B cell (primary cell): ENCODE data around the gene SSBP2.

Experiments used
- EZH2 ChIP-seq: IDR thresholded peaks from 2 replicates; pipeline ENCODE4 v1.6.1; 2012; ENCODE audit warnings: borderline replicate concordance, low read depth, mild to moderate bottlenecking, moderate library complexity, low read length; ENCODE audit not compliant: insufficient read depth, poor library complexity, severe bottlenecking
- TF ChIP-seq, protein P1 (sequence below): fragments of 200-600 bp; IDR thresholded peaks from one replicate; pipeline ENCODE4 v1.8.0; 2022; ENCODE audit warnings: antibody characterized with exemption, mild to moderate bottlenecking

DNA sequence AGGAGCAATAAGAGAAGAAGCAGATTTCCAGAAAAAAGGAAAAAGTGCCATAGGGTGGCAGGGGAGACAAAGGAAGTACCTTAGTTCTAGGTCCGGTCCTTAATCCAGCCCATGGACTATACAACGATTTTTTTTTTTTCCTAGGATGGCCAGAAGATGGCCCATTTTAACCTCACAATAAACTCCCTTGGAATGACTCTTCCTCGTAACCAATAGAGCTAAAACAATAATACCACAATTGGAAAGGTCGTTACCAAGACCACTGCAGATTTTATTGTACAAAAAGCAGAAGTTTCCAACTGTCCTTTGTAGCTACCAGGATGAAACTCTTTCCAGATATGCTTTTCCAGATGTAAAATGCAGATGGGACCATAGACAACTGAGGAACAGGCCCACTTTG lies 34.4 kb upstream of the SSBP2 start:
- TF ChIP-seq, protein P1, sequence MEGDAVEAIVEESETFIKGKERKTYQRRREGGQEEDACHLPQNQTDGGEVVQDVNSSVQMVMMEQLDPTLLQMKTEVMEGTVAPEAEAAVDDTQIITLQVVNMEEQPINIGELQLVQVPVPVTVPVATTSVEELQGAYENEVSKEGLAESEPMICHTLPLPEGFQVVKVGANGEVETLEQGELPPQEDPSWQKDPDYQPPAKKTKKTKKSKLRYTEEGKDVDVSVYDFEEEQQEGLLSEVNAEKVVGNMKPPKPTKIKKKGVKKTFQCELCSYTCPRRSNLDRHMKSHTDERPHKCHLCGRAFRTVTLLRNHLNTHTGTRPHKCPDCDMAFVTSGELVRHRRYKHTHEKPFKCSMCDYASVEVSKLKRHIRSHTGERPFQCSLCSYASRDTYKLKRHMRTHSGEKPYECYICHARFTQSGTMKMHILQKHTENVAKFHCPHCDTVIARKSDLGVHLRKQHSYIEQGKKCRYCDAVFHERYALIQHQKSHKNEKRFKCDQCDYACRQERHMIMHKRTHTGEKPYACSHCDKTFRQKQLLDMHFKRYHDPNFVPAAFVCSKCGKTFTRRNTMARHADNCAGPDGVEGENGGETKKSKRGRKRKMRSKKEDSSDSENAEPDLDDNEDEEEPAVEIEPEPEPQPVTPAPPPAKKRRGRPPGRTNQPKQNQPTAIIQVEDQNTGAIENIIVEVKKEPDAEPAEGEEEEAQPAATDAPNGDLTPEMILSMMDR: no peak
- no peak for TF ChIP-seq EZH2
